22Rv1 (cell line): ENCODE results near the gene RPS18.
A peak's percentile ranks its signal among the peaks of the same experiment; 100 is the strongest.

Experiments
- H3K27ac ChIP-seq: fragments of 450-650 bp; 2 replicates; pipeline ENCODE4 v1.5.1; 2017
- CTCF ChIP-seq: fragments of 450-650 bp; IDR thresholded peaks from 2 replicates; pipeline ENCODE4 v1.5.1; 2017; ENCODE audit warnings: mild to moderate bottlenecking
- ZFX ChIP-seq: fragments of 450-650 bp; IDR thresholded peaks from 2 replicates; pipeline ENCODE4 v1.6.1; 2017; ENCODE audit warnings: antibody characterized with exemption, borderline replicate concordance

RPS18 gene

GRCh38 chr6:33273129-33273923, 1.5 kb downstream of the RPS18 start:
- peak overlapping the region; percentile 93 for H3K27ac ChIP-seq
- TF ChIP-seq ZFX (no peak), CTCF (no peak)

GRCh38 chr6:33273924-33274902, 2.3 kb downstream of the RPS18 start:
- TF ChIP-seq ZFX (no peak), CTCF (no peak)
- peak overlapping the region; percentile 93 for H3K27ac ChIP-seq

- peak overlapping the region; percentile 93 for H3K27ac ChIP-seq
Observed at GRCh38 chr6:33275795-33276580, 4.1 kb downstream of the RPS18 start.

GRCh38 chr6:33276581-33276863, 4.6 kb downstream of the RPS18 start:
- TF ChIP-seq ZFX (no peak), CTCF (no peak)
- H3K27ac ChIP-seq = peak overlapping the region; percentile 93

- no peak for TF ChIP-seq ZFX
- peak; percentile 52 for TF ChIP-seq CTCF
- peak within 1 kb of the TSS; percentile 93 for H3K27ac ChIP-seq
Observed at GRCh38 chr6:33276864-33277662, 5.2 kb downstream of the RPS18 start, which contains the start of gene B3GALT4. B3GALT4 (plus strand) TSS chr6:33277123; CDS start chr6:33277420, 297 bp downstream.

- TF ChIP-seq CTCF = no peak
- TF ChIP-seq ZFX = no peak
- H3K27ac ChIP-seq = peak overlapping the region; percentile 93
Observed at GRCh38 chr6:33277663-33278391, 6.0 kb downstream of the RPS18 start.
